Frontal cortex (tissue), 4 donors: ENCODE results near the gene RAC3. TPM values are rescaled to one million over a fixed set of nuclear protein-coding genes. Genes with fewer than 3 reads are reported as not detected.

ENCODE experiments used
- DNase-seq, 2 donors: peaks; one replicate each; pipeline ENCODE4 v3.0.0; 2012; ENCODE audit warnings: low spot score in 2 of 2
- FAIRE-seq: peaks from 2 replicates; lab custom pipeline; 2012; peaks lifted over from hg19 to GRCh38; lab: Jason Lieb, UNC
- total RNA-seq: library from RNA; depleted of rRNA; stranded (reverse); fragments of >200 nt; gene quantifications from one replicate; pipeline ENCODE4 v1.2.3, GENCODE V29; 2014
- donor health status: control.
- donor health status: control.
- donor health status: control.

The RAC3 gene
- total RNA-seq, 1 donor from 2014 or later, result 110 TPM

DNA sequence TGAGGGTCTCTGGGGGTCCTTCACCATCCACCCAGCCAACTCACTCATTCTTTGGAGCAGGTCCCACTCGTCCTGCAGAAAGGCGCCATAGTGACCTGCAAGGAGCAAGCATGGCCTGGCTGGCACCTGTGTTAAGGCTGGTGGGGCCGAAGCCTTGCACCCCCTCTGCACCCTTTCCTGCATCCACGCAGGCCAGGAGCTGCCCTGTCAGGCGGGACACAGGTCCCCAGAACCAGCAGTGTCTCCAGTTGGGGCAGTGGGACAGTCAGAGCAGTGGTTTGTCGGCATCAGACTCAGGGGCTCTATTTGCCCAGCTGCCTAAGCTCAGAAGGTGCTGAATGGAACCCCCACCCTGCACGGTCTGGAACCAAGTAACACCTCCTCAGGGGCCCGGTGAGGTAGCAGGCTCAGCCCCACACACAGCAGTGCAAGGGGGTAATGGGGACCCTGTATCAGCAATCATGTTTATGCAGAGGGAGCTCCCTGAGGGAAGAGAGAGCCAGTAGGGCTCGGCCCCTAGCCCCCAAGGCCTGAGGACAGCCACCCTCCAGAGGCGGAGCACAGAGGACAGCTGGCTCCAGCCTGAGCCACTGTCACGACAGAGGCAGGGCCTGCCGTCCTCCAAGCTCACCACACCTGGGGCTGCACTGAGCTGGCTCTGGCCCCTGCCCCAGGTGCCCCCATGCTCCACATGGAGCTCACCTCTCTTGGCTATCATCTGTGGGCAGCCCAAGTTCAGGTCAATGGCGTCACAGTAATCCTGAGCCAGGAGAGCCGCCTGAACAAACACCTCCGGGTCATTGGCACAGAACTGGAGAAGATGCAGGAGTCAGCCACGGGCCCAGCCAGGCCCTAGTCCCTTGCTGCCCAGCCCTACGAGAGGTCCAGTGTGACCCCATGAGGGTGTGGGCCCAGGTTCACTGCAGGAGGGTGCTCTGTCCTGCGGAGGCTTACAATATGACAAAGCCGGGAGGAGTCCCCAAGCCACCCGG lies 32.2 kb downstream of the RAC3 start:
- DNase-seq, result no peak
- no peak for FAIRE-seq

DNA sequence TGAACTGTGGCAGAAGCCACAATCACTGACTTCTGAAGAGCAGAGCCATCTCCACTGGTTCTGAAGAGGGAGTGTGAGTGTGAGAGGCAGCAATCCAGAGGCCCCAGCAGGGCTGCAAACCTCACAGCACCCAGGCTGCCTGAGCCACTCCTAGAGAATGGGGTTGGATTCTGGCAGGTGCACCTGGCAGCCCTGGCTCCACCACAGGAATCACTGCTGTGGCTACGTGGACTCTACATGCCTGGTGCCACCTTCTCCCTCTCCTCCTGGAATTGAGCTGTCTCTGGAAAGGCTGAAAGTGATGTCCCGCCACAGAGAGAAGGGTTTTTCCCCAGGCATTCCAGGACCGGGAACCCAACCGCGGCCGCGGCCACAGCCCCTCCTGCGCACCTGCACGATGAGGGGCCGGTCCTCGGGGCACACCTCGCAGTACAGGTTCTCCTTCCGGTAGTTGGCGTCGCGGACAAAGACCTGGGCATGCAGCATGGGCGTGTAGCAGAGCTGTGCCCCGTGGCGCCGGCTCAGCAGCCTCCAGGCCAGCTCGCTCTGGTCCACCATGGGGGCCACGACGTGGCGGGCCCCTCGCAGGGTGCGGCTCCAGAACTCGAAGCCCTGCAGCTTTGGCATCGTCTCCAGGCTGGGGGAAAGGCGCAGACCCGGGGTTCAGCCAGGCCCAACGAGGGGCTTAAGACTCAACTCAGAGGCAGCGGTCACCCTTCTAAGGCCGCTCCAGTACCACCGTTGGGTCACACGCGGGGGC lies 33.1 kb downstream of the RAC3 start:
- FAIRE-seq (no peak), DNase-seq (no peak)

DNA sequence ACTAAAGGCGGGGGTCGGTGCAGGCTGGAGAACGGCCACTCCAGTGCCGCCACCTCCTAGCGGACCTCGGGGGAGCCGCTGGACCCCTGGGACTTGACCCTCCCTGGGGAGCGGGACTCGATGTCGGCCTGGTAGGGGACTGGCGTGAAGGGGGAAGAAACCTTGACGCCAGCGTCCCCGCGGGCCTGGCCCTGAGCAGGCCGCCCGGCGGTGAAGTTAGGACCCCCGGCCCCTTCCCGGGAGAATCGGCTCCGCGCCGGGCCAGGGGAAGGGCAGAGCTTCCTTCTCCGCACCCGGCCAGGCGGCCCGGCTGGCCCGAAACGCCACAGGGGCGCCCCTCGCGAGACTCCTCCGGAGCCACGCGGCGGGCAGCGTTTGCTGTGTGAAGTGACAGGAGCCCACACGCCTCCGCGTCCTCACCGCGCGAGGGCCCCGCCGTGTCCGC lies 33.7 kb downstream of the RAC3 start:
- FAIRE-seq (no peak), DNase-seq (peak in 1 of 2 donors; percentile 53)

DNA sequence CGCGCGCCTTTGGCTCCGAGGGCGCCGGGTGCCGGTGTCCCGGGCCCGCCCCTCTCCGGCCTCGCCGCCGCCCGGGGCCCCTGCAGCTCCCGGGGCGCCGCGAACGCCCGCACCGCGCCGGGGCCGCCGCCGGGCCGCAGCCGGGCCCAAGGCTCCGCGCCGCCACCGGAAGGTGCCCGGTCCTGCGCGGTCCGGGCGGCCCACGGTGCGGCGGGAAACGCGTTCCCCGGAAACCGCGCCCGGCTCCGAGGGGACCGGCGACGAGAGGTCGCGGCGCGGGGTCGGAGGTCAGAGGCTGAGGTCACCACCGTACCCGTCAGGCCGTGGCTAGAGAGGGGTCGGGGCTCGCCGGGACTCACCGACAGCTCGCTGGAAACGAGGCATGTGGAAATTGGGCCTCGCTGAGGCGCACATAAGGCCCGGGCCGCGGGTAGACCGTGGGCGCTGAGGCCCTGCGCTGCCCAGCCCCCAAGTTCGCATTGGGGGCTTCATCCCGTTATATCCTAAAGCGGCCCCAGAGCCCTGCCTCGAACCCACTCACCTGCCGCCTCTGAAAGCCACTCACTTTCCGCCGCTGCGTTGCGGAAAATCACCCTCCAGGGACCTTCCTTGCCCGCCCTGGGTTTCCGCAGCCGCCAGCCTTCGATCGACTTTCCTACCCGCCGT lies 34.3 kb downstream of the RAC3 start, which contains the start of gene DUS1L:
Gene DUS1L, minus strand, starts transcription at position 167 of the 666 bp plus-strand sequence. CDS start 745 bp downstream, outside the sequence.
- no peak for FAIRE-seq
- DNase-seq, result peak; percentile 95

DNA sequence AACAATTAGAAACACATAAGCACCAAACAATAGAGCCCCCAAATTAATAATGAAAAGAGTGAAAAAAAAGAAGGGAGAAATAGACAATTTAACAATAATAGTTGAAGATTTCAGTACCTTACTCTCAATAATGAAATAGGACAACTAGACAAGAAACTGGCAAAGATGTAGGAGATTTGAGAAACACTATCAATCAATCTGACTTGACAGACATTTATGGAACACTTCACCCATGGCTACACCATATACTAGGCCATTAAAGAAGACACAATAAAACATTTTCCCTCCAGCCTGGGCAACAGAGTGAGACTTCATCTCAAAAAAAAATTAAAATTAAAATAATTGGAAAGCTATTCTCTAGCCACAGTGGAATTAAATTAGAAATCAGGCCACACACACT lies 39.1 kb downstream of the RAC3 start:
- no peak for FAIRE-seq

DNA sequence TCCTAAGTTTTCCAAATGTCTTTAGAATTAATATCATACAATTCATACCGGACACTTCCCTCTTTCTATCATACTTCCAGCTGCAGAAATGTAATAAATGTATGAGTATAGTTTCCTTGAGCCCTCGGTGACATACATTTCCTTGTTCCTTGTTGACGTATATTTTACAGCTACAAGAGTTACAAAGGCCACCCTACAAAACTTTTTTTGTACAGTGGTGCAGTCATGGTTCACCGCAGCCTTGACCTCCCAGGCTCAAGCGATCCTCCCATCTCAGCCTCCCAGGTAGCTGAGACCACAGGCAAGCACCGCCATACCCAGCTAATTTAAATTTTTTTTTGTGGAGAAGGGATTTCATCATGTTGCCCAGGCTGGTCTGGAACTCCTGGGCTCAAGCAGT lies 41.3 kb downstream of the RAC3 start:
- no peak for FAIRE-seq
- DNase-seq, result no peak

More for the DNA sequence above, 39.1 kb downstream of the RAC3 start:
- no peak for DNase-seq

DNA sequence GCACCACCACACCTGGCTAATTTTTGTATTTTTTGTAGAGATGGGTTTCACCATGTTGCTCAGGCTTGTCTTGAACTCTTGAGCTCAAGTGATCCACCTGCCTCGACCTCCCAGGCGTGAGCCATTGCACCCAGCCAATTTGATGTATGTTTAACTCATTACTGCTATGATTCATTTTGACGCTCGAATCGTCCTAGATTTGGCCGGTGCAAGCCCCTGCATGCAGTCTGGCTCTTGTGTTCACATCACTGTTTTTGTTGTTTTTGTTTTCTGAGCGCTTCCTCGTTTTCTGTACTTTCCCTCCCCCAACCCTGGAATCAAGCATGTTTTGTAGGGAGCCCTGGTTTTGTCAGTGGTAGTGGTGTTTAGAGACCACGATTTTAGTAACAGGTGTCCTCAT lies 42.0 kb downstream of the RAC3 start:
- FAIRE-seq, result no peak

DNA sequence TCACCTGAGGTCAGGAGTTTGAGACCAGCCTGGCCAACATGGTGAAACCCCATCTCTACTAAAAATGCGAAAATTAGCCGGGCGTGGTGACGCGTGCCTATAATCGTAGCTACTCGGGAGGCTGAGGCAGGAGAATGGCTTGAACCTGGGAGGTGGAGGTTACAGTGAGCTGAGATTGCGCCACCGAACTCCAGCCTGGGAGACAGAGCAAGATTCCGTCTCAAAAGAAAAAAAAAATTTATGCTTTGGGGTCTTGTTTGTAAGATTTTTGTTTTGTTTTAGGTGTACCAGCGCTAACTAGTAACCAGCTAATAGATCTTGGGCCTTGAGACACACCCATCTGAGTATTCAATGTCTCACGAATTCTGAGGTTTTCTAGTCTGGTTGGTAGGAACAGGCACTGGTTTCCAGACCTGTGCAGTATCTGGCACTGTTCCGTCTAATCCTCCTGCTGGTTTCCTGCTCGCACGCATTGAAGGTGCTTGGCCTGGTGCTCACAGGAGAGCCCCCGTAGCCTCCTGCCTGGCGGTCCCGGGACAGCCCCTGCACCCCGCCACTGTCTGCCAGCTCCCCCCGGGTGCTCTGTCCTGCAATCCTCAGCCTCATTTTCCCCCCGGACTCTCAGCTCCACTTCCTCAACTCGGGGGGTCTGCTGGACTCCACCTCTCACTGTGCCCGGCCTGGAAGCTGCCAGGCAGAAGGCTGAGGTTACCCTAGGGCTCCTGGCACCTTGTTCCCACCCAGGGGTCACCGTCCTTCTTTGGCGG lies 44.7 kb downstream of the RAC3 start:
- FAIRE-seq, result no peak
- no peak for DNase-seq

More for the DNA sequence above, 42.0 kb downstream of the RAC3 start:
- no peak for DNase-seq

DNA sequence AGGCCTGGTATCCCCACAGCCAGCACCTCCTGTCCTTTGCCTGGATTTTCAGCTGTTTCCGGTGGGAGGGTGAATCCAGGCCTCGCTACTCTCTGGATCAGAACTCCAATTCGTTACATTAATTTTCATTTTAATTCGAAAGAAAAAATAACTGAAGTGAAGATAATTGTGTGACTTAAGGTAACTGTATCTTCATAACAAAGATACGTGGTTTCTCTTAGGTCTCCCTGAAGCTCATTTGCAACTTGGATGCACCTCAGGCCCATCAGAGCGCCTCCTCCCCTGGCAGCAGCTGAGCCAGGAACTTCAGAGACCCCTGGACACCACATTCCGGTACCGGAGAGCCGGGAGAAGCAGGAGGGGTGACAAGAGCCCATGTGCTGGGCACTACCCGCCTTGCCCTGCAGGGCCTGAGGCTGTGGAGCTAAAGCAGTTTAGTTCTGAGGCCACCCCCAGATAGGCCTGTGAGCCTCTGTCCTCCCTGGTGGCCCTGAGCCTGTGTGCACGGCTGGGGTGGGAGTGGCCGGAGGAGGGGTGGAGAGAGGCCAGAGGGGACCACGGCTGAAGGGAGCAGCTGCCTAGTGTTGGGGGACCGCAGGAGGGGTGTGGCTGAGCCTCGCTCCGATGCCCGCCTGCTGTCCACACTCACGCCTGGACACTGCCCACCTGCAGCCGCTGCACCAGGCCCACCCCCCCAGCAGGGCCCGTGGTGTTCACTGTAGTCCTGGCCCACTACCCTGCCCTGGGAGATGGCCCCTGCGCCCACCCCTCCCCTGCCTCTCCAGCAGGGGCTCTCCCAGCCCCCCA lies 45.5 kb downstream of the RAC3 start:
- FAIRE-seq (no peak), DNase-seq (no peak)

DNA sequence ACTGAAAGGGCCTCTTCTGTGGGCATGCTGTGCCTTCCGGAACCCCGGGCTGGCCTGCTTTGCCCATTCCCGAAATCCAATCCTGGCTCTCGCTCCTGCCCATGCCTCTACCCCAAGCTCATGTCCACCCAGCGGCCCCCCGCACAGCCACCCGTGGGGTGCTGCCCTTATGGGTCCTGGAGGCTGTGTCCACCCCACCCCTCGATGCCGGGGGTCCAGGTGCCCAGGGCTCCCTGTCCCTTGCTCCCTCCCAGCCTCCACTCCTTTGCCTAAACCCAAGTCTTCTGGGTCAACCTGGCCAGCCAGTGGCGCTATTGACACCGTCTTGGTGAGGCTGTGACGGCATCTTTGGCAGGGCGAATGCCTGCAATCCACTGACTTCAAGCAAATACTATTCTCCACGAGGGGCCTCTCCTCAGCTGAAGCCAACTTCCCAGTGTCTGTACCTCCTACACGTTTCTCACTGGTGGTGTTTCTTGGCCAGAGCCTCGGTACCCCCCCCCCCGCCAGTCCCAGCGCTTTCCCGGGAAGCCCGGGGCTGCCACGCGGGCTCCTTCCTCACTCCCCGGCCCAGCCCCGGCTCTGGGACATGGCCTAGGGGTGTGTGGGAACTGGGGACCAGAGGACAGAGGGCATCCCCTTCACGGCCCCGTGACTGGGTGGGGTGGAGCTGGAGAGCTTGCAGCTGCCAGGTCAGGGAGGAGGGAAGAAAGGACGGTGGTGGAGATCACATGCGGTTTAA lies 46.3 kb downstream of the RAC3 start:
- DNase-seq (no peak), FAIRE-seq (no peak)

DNA sequence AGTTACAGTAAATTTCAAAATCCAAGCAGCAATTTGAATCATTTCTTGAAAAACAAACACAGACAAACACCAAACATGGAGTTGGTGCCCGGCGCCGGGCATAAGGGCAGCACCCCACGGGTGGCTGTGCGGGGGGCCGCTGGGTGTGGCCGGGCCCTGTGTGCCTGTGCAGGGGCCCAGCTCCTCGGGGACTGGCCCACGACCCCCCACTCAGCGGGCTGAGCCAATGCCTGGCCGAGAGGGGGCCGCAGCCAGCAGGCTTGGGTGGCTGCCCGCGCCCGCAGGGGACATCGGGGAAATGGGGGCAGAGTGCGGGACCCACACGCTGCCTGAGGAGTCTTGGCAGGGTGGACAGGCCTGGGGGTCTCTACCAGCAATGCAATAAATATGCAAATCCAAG lies 47.0 kb downstream of the RAC3 start:
- FAIRE-seq (no peak), DNase-seq (no peak)

DNA sequence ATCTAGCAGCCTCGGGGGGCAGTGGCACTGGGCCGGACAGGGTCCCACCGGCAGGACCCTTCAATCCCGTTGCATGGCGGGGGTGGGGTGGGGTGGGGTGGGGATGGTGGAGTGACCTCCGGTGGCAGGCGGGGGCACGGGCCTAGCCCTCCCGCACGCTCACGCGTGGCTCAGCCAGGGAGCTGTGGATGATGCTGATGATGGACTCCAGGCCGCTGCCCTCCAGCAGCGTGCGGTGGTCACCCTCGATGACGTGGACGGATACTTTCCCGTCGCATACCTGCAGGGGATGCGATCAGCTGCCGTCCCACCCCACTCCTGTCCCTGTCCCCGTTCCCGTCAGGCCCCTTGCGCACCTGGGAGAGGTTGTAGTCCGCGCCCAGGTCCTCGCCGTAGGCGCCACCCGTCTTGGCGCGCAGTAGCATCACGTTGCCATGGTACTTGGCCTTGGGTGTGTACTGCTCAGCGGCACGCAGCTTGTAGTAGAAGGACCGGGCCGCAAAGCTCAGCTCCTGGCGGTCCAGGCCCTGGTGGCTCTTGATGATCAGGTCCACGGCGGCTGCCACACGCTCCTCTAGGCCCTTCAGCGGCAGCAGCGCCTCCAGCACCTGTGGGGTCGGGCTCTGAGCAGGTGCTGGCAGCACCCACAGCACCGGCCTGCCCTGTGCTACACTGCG lies 47.7 kb downstream of the RAC3 start:
- no peak for DNase-seq
- FAIRE-seq, result no peak

DNA sequence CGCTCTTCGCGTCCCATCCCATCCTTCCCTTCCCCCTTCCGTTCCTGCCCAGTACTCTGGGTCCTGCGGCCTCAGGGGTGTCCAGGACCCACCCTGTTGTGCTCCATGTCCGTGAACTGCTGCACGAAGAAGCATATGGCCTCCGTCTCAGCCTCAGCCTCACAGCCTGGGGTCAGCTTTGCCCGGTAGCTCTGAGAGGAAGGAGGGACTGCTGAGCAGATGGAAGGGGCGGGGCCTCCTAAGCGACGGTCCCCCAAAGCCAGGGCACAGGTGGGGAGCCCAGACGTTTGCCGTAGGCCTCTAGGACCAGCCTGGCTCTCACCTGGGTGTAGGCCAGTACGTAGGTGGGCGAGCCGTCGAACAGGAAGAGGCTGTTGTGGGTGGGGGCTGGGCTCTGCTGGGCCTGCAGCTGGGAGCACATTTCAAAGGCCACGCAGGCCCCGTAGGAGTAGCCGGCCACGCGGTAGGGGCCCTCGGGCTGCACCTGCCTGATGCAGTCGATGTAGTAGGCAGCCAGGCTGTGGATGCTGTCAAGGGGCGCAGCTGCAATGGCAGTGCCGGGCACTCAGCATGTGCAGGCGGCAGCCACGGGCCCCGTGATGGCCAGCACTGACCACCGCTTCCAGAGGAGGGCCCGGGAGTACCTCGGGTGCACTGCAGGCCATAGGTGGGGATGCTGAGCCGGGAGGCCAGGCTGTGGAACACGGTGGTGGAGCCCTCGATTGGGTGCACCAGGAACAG lies 48.7 kb downstream of the RAC3 start:
- no peak for DNase-seq
- FAIRE-seq, result no peak

DNA sequence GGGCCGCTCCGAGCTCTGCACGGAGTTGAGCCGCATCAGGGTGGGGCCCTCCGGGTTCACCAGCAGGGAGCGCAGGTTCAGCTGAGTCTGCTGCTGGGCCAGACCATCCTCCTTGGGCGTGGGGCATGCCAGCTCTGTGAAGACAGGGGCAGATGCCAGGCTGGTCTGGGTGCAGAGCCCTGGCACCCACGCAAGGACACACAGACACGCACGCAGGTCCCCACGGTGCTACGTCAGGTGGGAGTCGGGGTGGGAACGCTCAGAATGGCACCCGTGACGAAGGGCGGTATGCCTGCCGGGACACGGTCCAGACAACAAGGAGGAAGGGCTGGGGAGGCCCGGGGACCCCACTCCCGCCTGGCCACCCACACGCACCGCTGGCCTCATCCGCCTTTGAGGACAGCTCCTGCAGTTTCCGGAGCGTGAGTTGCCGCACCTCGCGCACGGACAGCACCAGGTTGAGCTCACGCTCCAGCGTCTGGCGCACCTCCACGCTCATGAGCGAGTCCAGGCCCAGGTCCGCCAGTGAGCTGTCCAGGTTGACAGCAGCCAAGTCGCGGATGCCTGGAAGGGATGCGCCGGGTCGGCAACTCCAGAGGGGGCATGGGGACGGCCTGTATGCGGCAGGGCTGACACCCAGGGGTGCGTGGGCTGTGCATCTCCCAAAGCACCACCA lies 49.4 kb downstream of the RAC3 start:
- no peak for DNase-seq
- no peak for FAIRE-seq

DNA sequence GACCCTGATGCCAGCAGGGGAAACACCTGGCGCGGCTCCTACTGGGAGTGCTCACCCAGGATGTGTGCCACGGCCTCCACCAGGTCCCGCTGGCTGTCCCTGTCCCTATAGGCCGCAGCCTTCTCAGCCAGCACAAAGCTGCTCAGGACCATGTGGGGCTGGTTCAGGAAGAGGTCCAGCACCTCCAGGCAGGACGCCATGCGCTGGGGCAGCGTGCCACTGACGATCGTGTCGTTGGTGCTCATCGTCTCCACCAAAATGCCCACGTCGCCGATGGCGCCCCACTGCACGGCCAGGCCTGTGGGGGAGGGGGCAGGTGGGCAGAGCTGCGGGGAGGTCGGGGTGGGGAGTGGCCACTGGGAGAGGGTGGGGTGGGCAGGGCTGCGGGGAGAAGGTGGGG lies 50.1 kb downstream of the RAC3 start:
- no peak for FAIRE-seq
- no peak for DNase-seq

DNA sequence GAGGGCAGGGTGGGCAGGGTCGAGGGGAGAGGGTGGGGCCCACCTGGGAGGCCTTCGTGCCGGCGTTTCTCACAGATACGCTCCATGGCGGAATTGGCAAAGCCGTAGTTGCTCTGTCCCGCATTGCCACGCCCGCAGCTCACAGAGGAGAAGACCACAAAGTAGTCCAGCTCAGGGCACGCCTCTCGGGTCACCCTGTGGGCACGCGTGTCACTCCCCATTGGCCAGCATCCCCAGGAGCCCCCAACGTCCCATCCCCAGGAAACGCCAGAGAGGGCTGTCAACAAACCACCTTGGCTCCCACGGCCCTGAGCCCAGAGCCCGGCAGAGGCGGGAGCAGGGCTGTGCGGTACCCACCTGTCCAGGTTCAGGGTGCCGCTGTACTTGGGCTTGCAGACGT lies 50.5 kb downstream of the RAC3 start:
- DNase-seq (no peak), FAIRE-seq (no peak)
